K562 (cell line): ENCODE data around the gene MAST1. TPM values are rescaled to one million over a fixed set of nuclear protein-coding genes. Genes with fewer than 3 reads are reported as not detected.
A peak's percentile ranks its signal among the peaks of the same experiment; 100 is the strongest.

Experiments used
- BCOR ChIP-seq: fragments of 450-650 bp; IDR thresholded peaks from 2 replicates; pipeline ENCODE4 v1.6.1; 2016
- CCAR2 ChIP-seq: fragments of 200-400 bp; formaldehyde crosslinking; IDR thresholded peaks from 2 replicates; pipeline ENCODE4 v1.6.1; 2017; ENCODE audit warnings: mild to moderate bottlenecking, low read depth, low read length
- CSDE1 ChIP-seq, 2 experiments: fragments of 450-650 bp; IDR thresholded peaks; 2 replicates each; pipeline ENCODE4 v1.6.1; 2016; ENCODE audit warnings: mild to moderate bottlenecking in 1 of 2
- ELF4 ChIP-seq: fragments of 450-650 bp; formaldehyde crosslinking; IDR thresholded peaks from 2 replicates; pipeline ENCODE4 v1.4.0; 2022; ENCODE audit warnings: missing genetic modification characterization
- EP400 ChIP-seq: fragments of 450-650 bp; IDR thresholded peaks from 2 replicates; pipeline ENCODE4 v1.6.1; 2017; ENCODE audit warnings: antibody characterized with exemption, mild to moderate bottlenecking, moderate library complexity
- ETS2 ChIP-seq: IDR thresholded peaks from 2 replicates; pipeline ENCODE4 v1.6.1; 2016; ENCODE audit warnings: borderline replicate concordance, missing genetic modification characterization, mild to moderate bottlenecking, moderate library complexity, missing compliant biosample characterization; ENCODE audit not compliant: poor library complexity, severe bottlenecking
- ETV1 ChIP-seq: fragments of 450-650 bp; conservative IDR thresholded peaks from 2 replicates; pipeline ENCODE4 v1.6.1; 2016; ENCODE audit warnings: missing genetic modification characterization, control low read depth, low read depth, missing compliant biosample characterization
- HDAC3 ChIP-seq: fragments of 450-650 bp; IDR thresholded peaks from 2 replicates; pipeline ENCODE4 v1.6.1; 2018; ENCODE audit warnings: borderline replicate concordance, mild to moderate bottlenecking, moderate library complexity; ENCODE audit not compliant: partially characterized antibody
- KAT7 ChIP-seq: sonication (generic); formaldehyde crosslinking; IDR thresholded peaks from 2 replicates; pipeline ENCODE4 v1.8.0; 2022; ENCODE audit warnings: missing genetic modification reagents, mild to moderate bottlenecking, borderline replicate concordance
- MAFF ChIP-seq: IDR thresholded peaks from 2 replicates; pipeline ENCODE4 v1.6.1; 2012; ENCODE audit warnings: low read length, improper control_type of control experiment
- MTA3 ChIP-seq: fragments of 450-650 bp; formaldehyde crosslinking; IDR thresholded peaks from 2 replicates; pipeline ENCODE4 v1.6.1; 2017; ENCODE audit warnings: mild to moderate bottlenecking, borderline replicate concordance
- NUFIP1 ChIP-seq: fragments of 450-650 bp; IDR thresholded peaks from 2 replicates; pipeline ENCODE4 v1.6.1; 2018; ENCODE audit not compliant: partially characterized antibody
- PHF20 ChIP-seq: fragments of 450-650 bp; IDR thresholded peaks from 2 replicates; pipeline ENCODE4 v1.6.1; 2018; ENCODE audit not compliant: partially characterized antibody
- REST ChIP-seq, 2 experiments: fragments of 450-650 bp; formaldehyde crosslinking in 1 of 2; IDR thresholded peaks; 2 replicates each; pipeline versions ENCODE4 v1.4.0 to v1.6.1; 2014 to 2020; ENCODE audit warnings: mild to moderate bottlenecking in 2 of 2, borderline replicate concordance in 1 of 2, low read depth in 1 of 2
- SAFB ChIP-seq: fragments of 200-400 bp; formaldehyde crosslinking; IDR thresholded peaks from 2 replicates; pipeline ENCODE4 v1.6.1; 2017; ENCODE audit warnings: low read depth, low read length, borderline replicate concordance
- SIN3A ChIP-seq, 2 experiments: fragments of 150-350 bp in 1 of 2; IDR thresholded peaks; 2 replicates each; pipeline ENCODE4 v1.6.1; 2011 to 2016; ENCODE audit warnings: borderline replicate concordance in 2 of 2, low read depth in 2 of 2, low read length in 2 of 2, mild to moderate bottlenecking in 2 of 2, moderate library complexity in 2 of 2; ENCODE audit not compliant: control insufficient read depth in 1 of 2
- SMARCC2 ChIP-seq: fragments of 450-650 bp; IDR thresholded peaks from 2 replicates; pipeline ENCODE4 v1.6.1; 2017; ENCODE audit warnings: antibody characterized with exemption, moderate library complexity, mild to moderate bottlenecking, low read depth
- YY1 ChIP-seq, 3 experiments: IDR thresholded peaks; 2 replicates each; pipeline ENCODE4 v1.6.1; 2011; ENCODE audit warnings: low read length in 2 of 3, mild to moderate bottlenecking in 2 of 3, moderate library complexity in 2 of 3, borderline replicate concordance in 1 of 3, control low read depth in 1 of 3, low read depth in 1 of 3; ENCODE audit not compliant: insufficient read depth in 3 of 3, insufficient replicate concordance in 2 of 3, control insufficient read depth in 1 of 3, insufficient read length in 1 of 3; ENCODE audit errors: extremely low read depth in 1 of 3
- ZKSCAN8 ChIP-seq: fragments of 200-800 bp; sonication (Bioruptor generic); IDR thresholded peaks from 2 replicates; pipeline ENCODE4 v1.6.1; 2016; ENCODE audit warnings: missing genetic modification characterization, missing compliant biosample characterization
- ZNF165 ChIP-seq: fragments of 250-450 bp; sonication (Bioruptor Pico); IDR thresholded peaks from 2 replicates; pipeline ENCODE4 v1.4.0; 2020; ENCODE audit warnings: borderline replicate concordance
- polyA plus RNA-seq, 8 experiments: library from polyadenylated mRNA; depleted of rRNA in 4 of 8; stranded (reverse) in 5 of 8; unstranded in 3 of 8; fragments of >200 nt; fragmentation: Nextera tagmentation in 2 of 8; fragmentation: Illumina TruSeq in 1 of 8; extraction: Ambion mirVana in 2 of 8; extraction: Trizol in 1 of 8; gene quantifications; 2 replicates each; pipeline versions ENCODE4 v1.2.1 to v1.2.3, GENCODE V29; 2011 to 2014; ENCODE audit warnings: inconsistent platforms in 1 of 8, missing spikeins in 1 of 8
- total RNA-seq, 7 experiments: library from RNA; depleted of rRNA in 6 of 7; stranded (reverse); fragments of >200 nt in 6 of 7; fragmentation: Illumina TruSeq in 2 of 7; extraction: Trizol in 2 of 7; gene quantifications; 2 replicates each; pipeline versions ENCODE4 v1.2.1 to v1.2.3, GENCODE V29; 2011 to 2021; ENCODE audit warnings: low replicate concordance in 1 of 7

Gene MAST1
- total and polyA plus RNA-seq, 9 of the 15 experiments (the other 6 are each of a cell fraction or from before 2014, with no cell fraction given): 0.48 to 10.3 (median 3.9) TPM

- TF ChIP-seq ETS2 (tag) (no peak), SAFB (peak; percentile 32; the same call in 1 of the 2 replicates), PHF20 (peak; percentile 44), SMARCC2 (no peak), CSDE1 (IDR thresholded peaks at IDR 0.05) (peak in 1 of 2 experiments; percentile 95; a peak in 2 of 4 replicates), NUFIP1 (peak; percentile 70), ETV1 (tag) (peak; percentile 93), YY1 (IDR thresholded peaks at IDR 0.05; ENCODE audit: borderline replicate concordance in 1 of 3, control insufficient read depth in 1 of 3, extremely low read depth in 1 of 3, insufficient read depth in 3 of 3, insufficient read length in 1 of 3, insufficient replicate concordance in 2 of 3, low read depth in 1 of 3, low read length in 2 of 3) (peak in 1 of 3 experiments; percentile 50), ELF4 (peak; percentile 47; the same call in 1 of the 2 replicates), KAT7 (CRISPR knock-in tag) (peak; percentile 58; the same call in 1 of the 2 replicates), BCOR (no peak), EP400 (peak; percentile 42; the same call in 1 of the 2 replicates), ZKSCAN8 (CRISPR knock-in tag) (no peak), MTA3 (no peak; the same call in 1 of the 2 replicates), ZNF165 (CRISPR knock-in tag) (no peak), HDAC3 (no peak), CCAR2 (no peak), SIN3A (IDR thresholded peaks at IDR 0.05; ENCODE audit: borderline replicate concordance in 2 of 2, control insufficient read depth in 1 of 2, low read depth in 2 of 2, low read length in 2 of 2) (no peak), MAFF (no peak; the same call in 1 of the 2 replicates), REST (IDR thresholded peaks at IDR 0.05; ENCODE audit: borderline replicate concordance) (no peak), REST (CRISPR knock-in tag; IDR thresholded peaks at IDR 0.05; ENCODE audit: low read depth) (no peak)
Measured at GRCh38 chr19:12789904-12790619, 48.3 kb upstream of the MAST1 start (continued).
